Measurements from ENCODE around the gene DRC1. TPM values are rescaled to one million over a fixed set of nuclear protein-coding genes. Genes with fewer than 3 reads are reported as not detected.

The DRC1 gene
- total RNA-seq, 2 donors from 2014 or later, result 0.33 to 0.48 TPM

- no peaks in the 10 kb centered on the region for H3K27me3 Mint-ChIP-seq (ENCODE audit: insufficient read depth)
Measured at GRCh38 chr2:26394694-26395093, 7.0 kb upstream of the DRC1 start.

GRCh38 chr2:26395394-26395793 lies 6.3 kb upstream of the DRC1 start:
- no peaks in the 10 kb centered on the region for H3K4me1 ChIP-seq (ENCODE audit: control insufficient read depth, insufficient read depth, low read length)
- peaks cover 9% of the 10 kb centered on the region for H3K36me3 Mint-ChIP-seq (ENCODE audit: low read depth)
- H3K9me3 ChIP-seq (ENCODE audit: control insufficient read depth, low read length), result no peaks in the 10 kb centered on the region
- H3K9me3 Mint-ChIP-seq, result no peaks in the 10 kb centered on the region
- TF ChIP-seq CTCF (conservative IDR thresholded peaks at IDR 0.05), result peak; percentile 45
- no peak overlapping the region for H3K27ac Mint-ChIP-seq
- no peak overlapping the region for H3K9ac ChIP-seq (ENCODE audit: extremely low read depth, low read length, poor library complexity, severe bottlenecking)
- no peak for DNase-seq
- H3K4me1 Mint-ChIP-seq, result no peaks in the 10 kb centered on the region
- no peaks in the 10 kb centered on the region for H3K27me3 ChIP-seq (ENCODE audit: control insufficient read depth, insufficient read depth, low read length, poor library complexity, severe bottlenecking)
- H3K4me3 Mint-ChIP-seq, result no peak overlapping the region
- H3K27me3 Mint-ChIP-seq (ENCODE audit: insufficient read depth), result no peaks in the 10 kb centered on the region
- H3K36me3 ChIP-seq (ENCODE audit: control insufficient read depth, insufficient read depth, low read length), result peaks cover 53% of the 10 kb centered on the region
- no peak overlapping the region for H3K4me3 ChIP-seq (ENCODE audit: low read length)
- 91 to 100% methylated on average over 2 to 4 of the region's 4 CpGs for WGBS, 2 experiments (ENCODE audit: insufficient coverage in 1 of 2, insufficient read length in 1 of 2)
- H3K27ac ChIP-seq (ENCODE audit: low read depth, low read length), result no peak overlapping the region

More at GRCh38 chr2:26394694-26395093, 7.0 kb upstream of the DRC1 start:
- DNase-seq, result no peak
- no peaks in the 10 kb centered on the region for H3K4me1 ChIP-seq (ENCODE audit: control insufficient read depth, insufficient read depth, low read length)
- no peak overlapping the region for H3K9ac ChIP-seq (ENCODE audit: extremely low read depth, low read length, poor library complexity, severe bottlenecking)
- H3K27ac ChIP-seq (ENCODE audit: low read depth, low read length), result no peak overlapping the region
- WGBS, 2 experiments (ENCODE audit: insufficient coverage in 1 of 2, insufficient read length in 1 of 2), result 80 to 93% methylated on average over 1 to 3 of the region's 4 CpGs
- Mint-ChIP-seq H3K27ac (no peak overlapping the region), H3K9me3 (no peaks in the 10 kb centered on the region), H3K36me3 (ENCODE audit: low read depth) (peaks cover 14% of the 10 kb centered on the region), H3K4me1 (no peaks in the 10 kb centered on the region), H3K4me3 (no peak overlapping the region)
- no peak for TF ChIP-seq CTCF (conservative IDR thresholded peaks at IDR 0.05)
- no peak overlapping the region for H3K4me3 ChIP-seq (ENCODE audit: low read length)
- H3K9me3 ChIP-seq (ENCODE audit: control insufficient read depth, low read length), result no peaks in the 10 kb centered on the region
- peaks cover 60% of the 10 kb centered on the region for H3K36me3 ChIP-seq (ENCODE audit: control insufficient read depth, insufficient read depth, low read length)
- no peaks in the 10 kb centered on the region for H3K27me3 ChIP-seq (ENCODE audit: control insufficient read depth, insufficient read depth, low read length, poor library complexity, severe bottlenecking)

- Mint-ChIP-seq H3K27me3 (ENCODE audit: insufficient read depth) (peaks cover 4% of the 10 kb centered on the region), H3K36me3 (ENCODE audit: low read depth) (peaks cover 9% of the 10 kb centered on the region), H3K9me3 (no peaks in the 10 kb centered on the region), H3K4me1 (no peaks in the 10 kb centered on the region), H3K4me3 (no peak overlapping the region), H3K27ac (no peak overlapping the region)
- H3K4me3 ChIP-seq (ENCODE audit: low read length), result no peak overlapping the region
- no peaks in the 10 kb centered on the region for H3K9me3 ChIP-seq (ENCODE audit: control insufficient read depth, low read length)
- no peak for DNase-seq
- TF ChIP-seq CTCF (conservative IDR thresholded peaks at IDR 0.05), result no peak
- no peaks in the 10 kb centered on the region for H3K4me1 ChIP-seq (ENCODE audit: control insufficient read depth, insufficient read depth, low read length)
- H3K36me3 ChIP-seq (ENCODE audit: control insufficient read depth, insufficient read depth, low read length), result peaks cover 39% of the 10 kb centered on the region
- H3K9ac ChIP-seq (ENCODE audit: extremely low read depth, low read length, poor library complexity, severe bottlenecking), result no peak overlapping the region
- no peaks in the 10 kb centered on the region for H3K27me3 ChIP-seq (ENCODE audit: control insufficient read depth, insufficient read depth, low read length, poor library complexity, severe bottlenecking)
- 91 to 92% methylated on average over 5 of the region's 5 CpGs for WGBS, 2 experiments (ENCODE audit: insufficient coverage in 1 of 2, insufficient read length in 1 of 2)
- no peak overlapping the region for H3K27ac ChIP-seq (ENCODE audit: low read depth, low read length)
Measured at GRCh38 chr2:26396734-26397298, 4.9 kb upstream of the DRC1 start.

Data from endodermal cell (in vitro differentiated cells).